K562 (cell line): ENCODE data around the gene C1QTNF5. TPM values are rescaled to one million over a fixed set of nuclear protein-coding genes. Genes with fewer than 3 reads are reported as not detected.

Experiments
- ADNP ChIP-seq: fragments of 200-800 bp; sonication (Bioruptor generic); IDR thresholded peaks from 2 replicates; pipeline ENCODE4 v1.6.1; 2016; ENCODE audit warnings: missing genetic modification characterization, missing compliant biosample characterization
- ERF ChIP-seq: fragments of 450-650 bp; formaldehyde crosslinking; IDR thresholded peaks from 2 replicates; pipeline ENCODE4 v1.4.0; 2020; ENCODE audit warnings: mild to moderate bottlenecking, mixed read lengths
- GTF2F1 ChIP-seq: IDR thresholded peaks from 2 replicates; pipeline ENCODE4 v1.6.1; 2011; ENCODE audit warnings: low read depth, low read length, improper control_type of control experiment
- MAFK ChIP-seq: IDR thresholded peaks from 2 replicates; pipeline ENCODE4 v1.6.1; 2011; ENCODE audit warnings: low read length, improper control_type of control experiment
- POLR2B ChIP-seq: fragments of 450-650 bp; IDR thresholded peaks from 2 replicates; pipeline ENCODE4 v1.6.1; 2018; ENCODE audit warnings: low read depth; ENCODE audit not compliant: partially characterized antibody
- polyA plus RNA-seq, 8 experiments: library from polyadenylated mRNA; depleted of rRNA in 4 of 8; stranded (reverse) in 5 of 8; unstranded in 3 of 8; fragments of >200 nt; fragmentation: Nextera tagmentation in 2 of 8; fragmentation: Illumina TruSeq in 1 of 8; extraction: Ambion mirVana in 2 of 8; extraction: Trizol in 1 of 8; gene quantifications; 2 replicates each; pipeline versions ENCODE4 v1.2.1 to v1.2.3, GENCODE V29; 2011 to 2014; ENCODE audit warnings: inconsistent platforms in 1 of 8, missing spikeins in 1 of 8
- total RNA-seq, 7 experiments: library from RNA; depleted of rRNA in 6 of 7; stranded (reverse); fragments of >200 nt in 6 of 7; fragmentation: Illumina TruSeq in 2 of 7; extraction: Trizol in 2 of 7; gene quantifications; 2 replicates each; pipeline versions ENCODE4 v1.2.1 to v1.2.3, GENCODE V29; 2011 to 2021; ENCODE audit warnings: low replicate concordance in 1 of 7
- TF ChIP-seq, protein P1 (sequence below): sonication (generic); formaldehyde crosslinking; IDR thresholded peaks from 2 replicates; pipeline ENCODE4 v1.8.1; 2023; ENCODE audit warnings: missing genetic modification reagents, mild to moderate bottlenecking, borderline replicate concordance
- TF ChIP-seq, protein P2 (sequence below): fragments of 250-450 bp; sonication (Bioruptor Pico); IDR thresholded peaks from 2 replicates; pipeline ENCODE4 v1.9.0; 2021; ENCODE audit warnings: mild to moderate bottlenecking, inconsistent platforms
- TF ChIP-seq, protein P3 (sequence below): fragments of 450-650 bp; IDR thresholded peaks from 2 replicates; pipeline ENCODE4 v1.6.1; 2016; ENCODE audit warnings: low read depth

The C1QTNF5 gene
- total and polyA plus RNA-seq, 9 of the 15 experiments (the other 6 are each of a cell fraction or from before 2014, with no cell fraction given) = 0.07 to 0.76 (median 0.24) TPM; not detected in 1

DNA sequence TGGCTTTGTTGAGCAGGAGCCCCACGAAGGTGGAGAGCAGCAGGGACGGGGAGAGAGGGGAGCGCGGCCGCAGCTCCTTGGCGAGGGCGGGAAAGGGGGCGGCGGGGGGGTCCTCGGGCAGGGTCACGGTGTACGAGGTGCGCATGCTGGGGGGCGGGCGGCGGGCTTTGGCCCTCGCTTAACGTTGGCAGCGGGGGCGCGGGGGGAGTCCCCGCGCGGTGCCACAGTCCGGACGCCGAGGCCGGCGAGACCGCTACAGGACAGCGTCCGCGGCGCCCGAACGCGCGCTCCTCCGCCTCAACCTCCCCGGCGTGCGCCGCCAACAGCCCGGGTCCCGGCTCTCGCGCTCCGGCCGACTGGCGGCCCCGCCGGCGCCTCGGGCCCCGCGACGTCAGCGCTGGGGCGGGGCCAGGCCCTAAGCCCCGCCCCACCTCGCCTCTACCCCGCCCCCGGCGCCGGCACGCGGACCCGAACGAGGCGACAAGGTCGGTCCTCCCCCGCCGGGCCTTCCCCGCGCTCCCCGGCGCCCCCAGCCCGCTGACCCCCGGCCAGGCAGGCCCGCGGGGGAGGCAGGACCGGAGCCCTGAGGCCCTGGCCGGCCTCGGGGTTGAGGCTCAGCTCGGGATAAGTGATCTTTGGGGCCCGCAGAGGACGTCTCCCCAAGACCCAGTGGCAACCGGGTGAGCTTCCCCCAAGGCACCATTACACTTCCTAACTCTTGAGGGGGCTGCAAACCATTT lies 23.3 kb upstream of the C1QTNF5 start (continued):
- TF ChIP-seq, protein P1, sequence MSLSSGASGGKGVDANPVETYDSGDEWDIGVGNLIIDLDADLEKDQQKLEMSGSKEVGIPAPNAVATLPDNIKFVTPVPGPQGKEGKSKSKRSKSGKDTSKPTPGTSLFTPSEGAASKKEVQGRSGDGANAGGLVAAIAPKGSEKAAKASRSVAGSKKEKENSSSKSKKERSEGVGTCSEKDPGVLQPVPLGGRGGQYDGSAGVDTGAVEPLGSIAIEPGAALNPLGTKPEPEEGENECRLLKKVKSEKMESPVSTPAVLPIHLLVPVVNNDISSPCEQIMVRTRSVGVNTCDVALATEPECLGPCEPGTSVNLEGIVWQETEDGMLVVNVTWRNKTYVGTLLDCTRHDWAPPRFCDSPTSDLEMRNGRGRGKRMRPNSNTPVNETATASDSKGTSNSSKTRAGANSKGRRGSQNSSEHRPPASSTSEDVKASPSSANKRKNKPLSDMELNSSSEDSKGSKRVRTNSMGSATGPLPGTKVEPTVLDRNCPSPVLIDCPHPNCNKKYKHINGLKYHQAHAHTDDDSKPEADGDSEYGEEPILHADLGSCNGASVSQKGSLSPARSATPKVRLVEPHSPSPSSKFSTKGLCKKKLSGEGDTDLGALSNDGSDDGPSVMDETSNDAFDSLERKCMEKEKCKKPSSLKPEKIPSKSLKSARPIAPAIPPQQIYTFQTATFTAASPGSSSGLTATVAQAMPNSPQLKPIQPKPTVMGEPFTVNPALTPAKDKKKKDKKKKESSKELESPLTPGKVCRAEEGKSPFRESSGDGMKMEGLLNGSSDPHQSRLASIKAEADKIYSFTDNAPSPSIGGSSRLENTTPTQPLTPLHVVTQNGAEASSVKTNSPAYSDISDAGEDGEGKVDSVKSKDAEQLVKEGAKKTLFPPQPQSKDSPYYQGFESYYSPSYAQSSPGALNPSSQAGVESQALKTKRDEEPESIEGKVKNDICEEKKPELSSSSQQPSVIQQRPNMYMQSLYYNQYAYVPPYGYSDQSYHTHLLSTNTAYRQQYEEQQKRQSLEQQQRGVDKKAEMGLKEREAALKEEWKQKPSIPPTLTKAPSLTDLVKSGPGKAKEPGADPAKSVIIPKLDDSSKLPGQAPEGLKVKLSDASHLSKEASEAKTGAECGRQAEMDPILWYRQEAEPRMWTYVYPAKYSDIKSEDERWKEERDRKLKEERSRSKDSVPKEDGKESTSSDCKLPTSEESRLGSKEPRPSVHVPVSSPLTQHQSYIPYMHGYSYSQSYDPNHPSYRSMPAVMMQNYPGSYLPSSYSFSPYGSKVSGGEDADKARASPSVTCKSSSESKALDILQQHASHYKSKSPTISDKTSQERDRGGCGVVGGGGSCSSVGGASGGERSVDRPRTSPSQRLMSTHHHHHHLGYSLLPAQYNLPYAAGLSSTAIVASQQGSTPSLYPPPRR (CRISPR knock-in tag) = no peak
- no peak for TF ChIP-seq GTF2F1
- TF ChIP-seq MAFK = no peak
- TF ChIP-seq, protein P2, sequence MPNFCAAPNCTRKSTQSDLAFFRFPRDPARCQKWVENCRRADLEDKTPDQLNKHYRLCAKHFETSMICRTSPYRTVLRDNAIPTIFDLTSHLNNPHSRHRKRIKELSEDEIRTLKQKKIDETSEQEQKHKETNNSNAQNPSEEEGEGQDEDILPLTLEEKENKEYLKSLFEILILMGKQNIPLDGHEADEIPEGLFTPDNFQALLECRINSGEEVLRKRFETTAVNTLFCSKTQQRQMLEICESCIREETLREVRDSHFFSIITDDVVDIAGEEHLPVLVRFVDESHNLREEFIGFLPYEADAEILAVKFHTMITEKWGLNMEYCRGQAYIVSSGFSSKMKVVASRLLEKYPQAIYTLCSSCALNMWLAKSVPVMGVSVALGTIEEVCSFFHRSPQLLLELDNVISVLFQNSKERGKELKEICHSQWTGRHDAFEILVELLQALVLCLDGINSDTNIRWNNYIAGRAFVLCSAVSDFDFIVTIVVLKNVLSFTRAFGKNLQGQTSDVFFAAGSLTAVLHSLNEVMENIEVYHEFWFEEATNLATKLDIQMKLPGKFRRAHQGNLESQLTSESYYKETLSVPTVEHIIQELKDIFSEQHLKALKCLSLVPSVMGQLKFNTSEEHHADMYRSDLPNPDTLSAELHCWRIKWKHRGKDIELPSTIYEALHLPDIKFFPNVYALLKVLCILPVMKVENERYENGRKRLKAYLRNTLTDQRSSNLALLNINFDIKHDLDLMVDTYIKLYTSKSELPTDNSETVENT (CRISPR knock-in tag) = peak; percentile 68
- no peak for TF ChIP-seq ADNP (tag)
- no peak for TF ChIP-seq ERF (CRISPR knock-in tag)
- no peak for TF ChIP-seq POLR2B
- TF ChIP-seq, protein P3, sequence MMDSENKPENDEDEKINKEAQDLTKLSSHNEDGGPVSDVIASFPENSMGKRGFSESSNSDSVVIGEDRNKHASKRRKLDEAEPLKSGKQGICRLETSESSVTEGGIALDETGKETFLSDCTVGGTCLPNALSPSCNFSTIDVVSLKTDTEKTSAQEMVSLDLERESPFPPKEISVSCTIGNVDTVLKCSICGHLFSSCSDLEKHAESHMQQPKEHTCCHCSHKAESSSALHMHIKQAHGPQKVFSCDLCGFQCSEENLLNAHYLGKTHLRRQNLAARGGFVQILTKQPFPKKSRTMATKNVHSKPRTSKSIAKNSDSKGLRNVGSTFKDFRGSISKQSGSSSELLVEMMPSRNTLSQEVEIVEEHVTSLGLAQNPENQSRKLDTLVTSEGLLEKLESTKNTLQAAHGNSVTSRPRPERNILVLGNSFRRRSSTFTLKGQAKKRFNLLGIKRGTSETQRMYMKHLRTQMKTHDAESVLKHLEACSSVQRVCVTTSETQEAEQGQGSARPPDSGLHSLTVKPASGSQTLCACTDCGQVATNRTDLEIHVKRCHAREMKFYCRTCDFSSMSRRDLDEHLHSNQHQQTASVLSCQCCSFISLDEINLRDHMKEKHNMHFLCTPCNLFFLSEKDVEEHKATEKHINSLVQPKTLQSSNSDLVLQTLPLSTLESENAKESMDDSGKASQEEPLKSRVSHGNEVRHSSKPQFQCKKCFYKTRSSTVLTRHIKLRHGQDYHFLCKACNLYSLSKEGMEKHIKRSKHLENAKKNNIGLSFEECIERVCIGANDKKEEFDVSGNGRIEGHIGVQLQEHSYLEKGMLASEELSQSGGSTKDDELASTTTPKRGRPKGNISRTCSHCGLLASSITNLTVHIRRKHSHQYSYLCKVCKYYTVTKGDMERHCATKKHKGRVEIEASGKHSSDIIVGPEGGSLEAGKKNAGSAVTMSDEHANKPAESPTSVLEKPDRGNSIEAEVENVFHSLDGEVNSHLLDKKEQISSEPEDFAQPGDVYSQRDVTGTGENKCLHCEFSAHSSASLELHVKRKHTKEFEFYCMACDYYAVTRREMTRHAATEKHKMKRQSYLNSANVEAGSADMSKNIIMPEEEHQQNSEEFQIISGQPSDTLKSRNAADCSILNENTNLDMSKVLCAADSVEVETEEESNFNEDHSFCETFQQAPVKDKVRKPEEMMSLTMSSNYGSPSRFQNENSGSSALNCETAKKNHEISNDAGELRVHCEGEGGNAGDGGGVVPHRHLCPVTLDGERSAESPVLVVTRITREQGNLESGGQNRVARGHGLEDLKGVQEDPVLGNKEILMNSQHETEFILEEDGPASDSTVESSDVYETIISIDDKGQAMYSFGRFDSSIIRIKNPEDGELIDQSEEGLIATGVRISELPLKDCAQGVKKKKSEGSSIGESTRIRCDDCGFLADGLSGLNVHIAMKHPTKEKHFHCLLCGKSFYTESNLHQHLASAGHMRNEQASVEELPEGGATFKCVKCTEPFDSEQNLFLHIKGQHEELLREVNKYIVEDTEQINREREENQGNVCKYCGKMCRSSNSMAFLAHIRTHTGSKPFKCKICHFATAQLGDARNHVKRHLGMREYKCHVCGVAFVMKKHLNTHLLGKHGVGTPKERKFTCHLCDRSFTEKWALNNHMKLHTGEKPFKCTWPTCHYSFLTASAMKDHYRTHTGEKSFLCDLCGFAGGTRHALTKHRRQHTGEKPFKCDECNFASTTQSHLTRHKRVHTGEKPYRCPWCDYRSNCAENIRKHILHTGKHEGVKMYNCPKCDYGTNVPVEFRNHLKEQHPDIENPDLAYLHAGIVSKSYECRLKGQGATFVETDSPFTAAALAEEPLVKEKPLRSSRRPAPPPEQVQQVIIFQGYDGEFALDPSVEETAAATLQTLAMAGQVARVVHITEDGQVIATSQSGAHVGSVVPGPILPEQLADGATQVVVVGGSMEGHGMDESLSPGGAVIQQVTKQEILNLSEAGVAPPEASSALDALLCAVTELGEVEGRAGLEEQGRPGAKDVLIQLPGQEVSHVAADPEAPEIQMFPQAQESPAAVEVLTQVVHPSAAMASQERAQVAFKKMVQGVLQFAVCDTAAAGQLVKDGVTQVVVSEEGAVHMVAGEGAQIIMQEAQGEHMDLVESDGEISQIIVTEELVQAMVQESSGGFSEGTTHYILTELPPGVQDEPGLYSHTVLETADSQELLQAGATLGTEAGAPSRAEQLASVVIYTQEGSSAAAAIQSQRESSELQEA = no peak
